DOHH2 (cell line): ENCODE data around the gene ALOXE3.

Experiments
- H3F3A ChIP-seq: fragments of 200-600 bp; sonication (generic), shearing (Covaris generic); 2 replicates; pipeline ENCODE4 v1.6.0; 2016; ENCODE audit warnings: antibody characterized with exemption, mild to moderate bottlenecking; ENCODE audit not compliant: control insufficient read depth, insufficient read depth
- H3K27ac ChIP-seq: fragments of 200-600 bp; sonication (generic); 2 replicates; pipeline ENCODE4 v1.5.1; 2014; ENCODE audit warnings: low read depth, mild to moderate bottlenecking, low read length, moderate library complexity
- H3K27me3 ChIP-seq: fragments of 200-600 bp; sonication (generic); 2 replicates; pipeline ENCODE4 v1.6.1; 2014; ENCODE audit warnings: mild to moderate bottlenecking, low read length, mixed read lengths; ENCODE audit not compliant: control insufficient read depth
- H3K36me3 ChIP-seq: fragments of 200-600 bp; sonication (generic); 2 replicates; pipeline ENCODE4 v1.6.1; 2014; ENCODE audit warnings: mild to moderate bottlenecking, low read length, moderate library complexity, mixed read lengths; ENCODE audit not compliant: control insufficient read depth
- H3K4me1 ChIP-seq: fragments of 200-600 bp; sonication (generic); 2 replicates; pipeline ENCODE4 v1.6.1; 2014; ENCODE audit warnings: mild to moderate bottlenecking, low read length, mixed read lengths; ENCODE audit not compliant: control insufficient read depth
- H3K4me2 ChIP-seq: fragments of 200-600 bp; sonication (generic); 2 replicates; pipeline ENCODE4 v1.6.0; 2014; ENCODE audit warnings: mild to moderate bottlenecking, low read length, moderate library complexity
- H3K4me3 ChIP-seq: fragments of 200-600 bp; sonication (generic); 2 replicates; pipeline ENCODE4 v1.5.1; 2014; ENCODE audit warnings: mild to moderate bottlenecking, low read length, mixed read lengths
- H3K79me2 ChIP-seq: fragments of 200-600 bp; sonication (generic); 2 replicates; pipeline ENCODE4 v1.6.1; 2014; ENCODE audit warnings: mild to moderate bottlenecking, low read length, mixed read lengths; ENCODE audit not compliant: control insufficient read depth
- H3K9me2 ChIP-seq: fragments of 200-600 bp; sonication (generic); replicated peaks from 2 replicates; pipeline ENCODE4 v1.6.1; 2014; ENCODE audit warnings: mild to moderate bottlenecking, low read length, mixed read lengths; ENCODE audit not compliant: control insufficient read depth
- H3K9me3 ChIP-seq: fragments of 200-600 bp; sonication (generic); 2 replicates; pipeline ENCODE4 v1.6.1; 2014; ENCODE audit warnings: antibody characterized with exemption, low read length, mixed read lengths; ENCODE audit not compliant: control insufficient read depth, insufficient read depth
- H4K20me1 ChIP-seq: fragments of 200-600 bp; sonication (generic); 2 replicates; pipeline ENCODE4 v1.6.0; 2014; ENCODE audit warnings: low read depth, mild to moderate bottlenecking, antibody characterized with exemption, low read length, moderate library complexity; ENCODE audit not compliant: control insufficient read depth, insufficient read depth
- CTCF ChIP-seq: fragments of 200-600 bp; sonication (generic); IDR thresholded peaks from one replicate; pipeline ENCODE4 v1.5.1; 2014; ENCODE audit warnings: antibody characterized with exemption, mild to moderate bottlenecking, low read depth, low read length; ENCODE audit not compliant: poor library complexity, severe bottlenecking
- EZH2phosphoT487 ChIP-seq: fragments of 200-600 bp; sonication (generic); IDR thresholded peaks from 2 replicates; pipeline ENCODE4 v1.6.1; 2017; ENCODE audit warnings: borderline replicate concordance, mild to moderate bottlenecking, antibody characterized with exemption, low read length, moderate library complexity, mixed read lengths

Gene ALOXE3

GRCh38 chr17:8149419-8150193 lies 31.3 kb upstream of the ALOXE3 start:
- peaks cover 44% of the 10 kb centered on the region for H3K4me1 ChIP-seq
- H3K36me3 ChIP-seq: peaks cover 51% of the 10 kb centered on the region
- H3K9me3 ChIP-seq: no peaks in the 10 kb centered on the region
- no peak overlapping the region for H3K4me2 ChIP-seq
- H3K27me3 ChIP-seq: no peaks in the 10 kb centered on the region
- H4K20me1 ChIP-seq: no peaks in the 10 kb centered on the region
- no peak for TF ChIP-seq CTCF
- no peak for TF ChIP-seq EZH2phosphoT487
- H3F3A ChIP-seq: peaks cover 6% of the 10 kb centered on the region
- peaks cover 21% of the 10 kb centered on the region for H3K79me2 ChIP-seq
- H3K27ac ChIP-seq: no peak overlapping the region
- no peak overlapping the region for H3K4me3 ChIP-seq
- no peaks in the 10 kb centered on the region for H3K9me2 ChIP-seq

- no peaks in the 10 kb centered on the region for H3K9me3 ChIP-seq
- no peaks in the 10 kb centered on the region for H4K20me1 ChIP-seq
- no peak overlapping the region for H3K27ac ChIP-seq
- H3K4me3 ChIP-seq: no peak overlapping the region
- H3K27me3 ChIP-seq: no peaks in the 10 kb centered on the region
- H3K4me2 ChIP-seq: no peak overlapping the region
- H3K79me2 ChIP-seq: peaks cover 21% of the 10 kb centered on the region
- H3F3A ChIP-seq: peaks cover 6% of the 10 kb centered on the region
- TF ChIP-seq EZH2phosphoT487 (no peak), CTCF (no peak)
- H3K36me3 ChIP-seq: peaks cover 58% of the 10 kb centered on the region
- no peaks in the 10 kb centered on the region for H3K9me2 ChIP-seq
- peaks cover 33% of the 10 kb centered on the region for H3K4me1 ChIP-seq
Observed at GRCh38 chr17:8148560-8148959, 30.2 kb upstream of the ALOXE3 start.

- Histone ChIP-seq H3K27ac (no peak overlapping the region), H3K4me2 (no peak overlapping the region), H3K79me2 (peaks cover 21% of the 10 kb centered on the region), H3F3A (peaks cover 3% of the 10 kb centered on the region), H3K36me3 (peaks cover 58% of the 10 kb centered on the region), H3K4me1 (peaks cover 27% of the 10 kb centered on the region), H3K9me3 (no peaks in the 10 kb centered on the region), H3K9me2 (no peaks in the 10 kb centered on the region), H3K4me3 (no peak overlapping the region), H3K27me3 (no peaks in the 10 kb centered on the region), H4K20me1 (no peaks in the 10 kb centered on the region)
- TF ChIP-seq CTCF (no peak), EZH2phosphoT487 (no peak)
Observed at GRCh38 chr17:8147805-8148404, 29.6 kb upstream of the ALOXE3 start.
